HG02571 (cell line): ENCODE measurements around the gene GABRB1.

Experiments
- ATAC-seq: cut with Tn5 transposase; IDR thresholded peaks from one replicate; pipeline ENCODE4 v1.9.1; 2021; ENCODE audit warnings: mild to moderate bottlenecking, moderate library complexity; ENCODE audit not compliant: unreplicated experiment

GABRB1 gene

GRCh38 chr4:47463235-47463956 is 432.0 kb downstream of the GABRB1 start, which contains the start of gene COMMD8:
Gene COMMD8, minus strand, starts transcription at chr4:47463702. Its CDS starts 51 bp downstream, at chr4:47463651.
- peak; percentile 93 for ATAC-seq

- no peak for ATAC-seq
These were observed 433.6 kb downstream of the GABRB1 start for GRCh38 chr4:47465004-47465403.

DNA sequence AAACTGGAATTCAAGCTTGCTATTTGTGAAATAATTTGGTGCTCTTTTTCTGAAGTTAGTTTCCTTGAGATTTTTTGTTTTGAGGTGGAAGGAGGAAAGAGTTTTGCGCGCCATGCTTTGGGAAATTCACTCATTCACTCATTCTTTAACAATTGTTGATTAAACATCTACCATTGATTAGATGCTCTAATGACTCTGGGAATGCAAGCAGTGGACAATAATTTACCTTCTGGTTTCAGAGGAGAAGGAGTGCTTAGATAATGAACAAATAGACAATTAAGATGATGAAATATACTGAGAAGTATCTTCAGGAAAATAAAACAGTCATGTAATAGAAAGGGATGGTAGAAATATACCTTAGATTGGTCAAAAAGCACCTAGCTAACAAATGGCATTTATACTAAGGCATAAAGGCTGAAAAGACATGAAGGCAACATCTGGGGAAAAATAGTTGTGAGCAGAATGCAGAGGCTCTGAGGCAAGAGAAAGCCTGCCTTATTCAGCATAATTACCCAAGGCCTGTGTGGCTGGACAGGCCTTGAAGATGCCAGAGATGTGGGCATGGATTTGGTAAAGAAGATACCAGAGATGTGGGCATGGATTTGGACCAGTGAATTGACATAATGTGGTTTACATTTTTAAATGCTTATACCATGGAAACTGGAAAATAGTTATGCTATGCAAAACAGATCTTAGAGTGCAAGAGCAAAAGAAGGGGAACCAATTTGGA is 434.9 kb downstream of the GABRB1 start:
- ATAC-seq: no peak

- no peak for ATAC-seq
These were observed 437.5 kb downstream of the GABRB1 start for GRCh38 chr4:47468706-47469365.

DNA sequence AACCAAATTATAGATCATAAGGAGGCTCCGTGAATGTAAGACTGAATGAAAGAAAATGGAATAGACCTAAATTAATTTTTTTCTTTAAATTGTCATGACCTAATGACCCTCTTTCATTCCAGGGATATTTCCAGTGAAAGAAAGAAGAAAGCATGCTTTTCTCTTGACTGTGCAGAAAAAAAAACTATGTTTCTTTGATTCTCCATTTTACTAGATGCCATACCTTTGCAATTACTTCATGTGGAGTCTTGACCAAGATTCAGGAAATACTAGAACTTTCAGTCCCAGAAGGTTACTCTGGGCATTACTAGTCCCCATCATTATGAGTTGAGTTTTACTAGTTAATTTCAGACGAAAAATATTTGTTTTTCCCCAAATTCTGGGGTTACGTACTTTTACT is 438.6 kb downstream of the GABRB1 start:
- no peak for ATAC-seq

DNA sequence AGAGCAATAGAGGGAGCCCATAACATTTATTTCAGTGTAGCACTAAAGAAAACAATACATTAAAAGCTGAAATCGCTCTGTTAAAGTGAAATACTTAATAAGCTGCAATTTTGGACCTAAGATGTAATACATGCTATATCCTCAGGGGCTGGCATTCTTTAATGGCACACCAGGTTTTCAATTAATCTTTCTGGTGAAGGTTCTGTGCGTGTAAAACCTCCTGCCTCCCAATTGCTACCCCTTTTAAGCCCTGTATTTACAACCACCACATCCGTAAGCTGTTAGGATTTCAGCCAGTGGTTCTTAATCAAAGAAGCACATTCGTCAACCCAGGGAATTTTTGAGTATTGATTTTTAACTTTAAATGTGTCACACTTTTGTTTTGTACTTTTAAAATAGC is 439.7 kb downstream of the GABRB1 start:
- no peak for ATAC-seq

DNA sequence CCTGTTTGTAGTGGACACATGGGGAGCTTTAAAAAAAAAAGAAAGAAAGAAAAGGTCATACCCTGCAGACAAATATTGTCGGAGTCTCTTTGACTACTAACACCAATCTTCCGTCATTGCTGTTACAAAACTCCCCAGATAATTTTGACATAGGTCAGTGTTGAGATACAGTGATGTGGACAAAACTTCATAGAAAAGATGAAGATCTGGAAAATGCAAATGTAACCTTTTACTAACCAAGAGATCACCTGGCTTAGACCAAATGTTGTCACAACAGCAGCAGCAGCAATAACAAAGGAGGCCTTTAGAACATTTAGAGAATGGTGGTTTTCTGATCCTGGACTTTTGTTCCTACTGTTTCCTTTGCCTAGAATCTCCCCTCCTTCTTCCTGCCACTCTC is 440.2 kb downstream of the GABRB1 start:
- ATAC-seq: no peak

DNA sequence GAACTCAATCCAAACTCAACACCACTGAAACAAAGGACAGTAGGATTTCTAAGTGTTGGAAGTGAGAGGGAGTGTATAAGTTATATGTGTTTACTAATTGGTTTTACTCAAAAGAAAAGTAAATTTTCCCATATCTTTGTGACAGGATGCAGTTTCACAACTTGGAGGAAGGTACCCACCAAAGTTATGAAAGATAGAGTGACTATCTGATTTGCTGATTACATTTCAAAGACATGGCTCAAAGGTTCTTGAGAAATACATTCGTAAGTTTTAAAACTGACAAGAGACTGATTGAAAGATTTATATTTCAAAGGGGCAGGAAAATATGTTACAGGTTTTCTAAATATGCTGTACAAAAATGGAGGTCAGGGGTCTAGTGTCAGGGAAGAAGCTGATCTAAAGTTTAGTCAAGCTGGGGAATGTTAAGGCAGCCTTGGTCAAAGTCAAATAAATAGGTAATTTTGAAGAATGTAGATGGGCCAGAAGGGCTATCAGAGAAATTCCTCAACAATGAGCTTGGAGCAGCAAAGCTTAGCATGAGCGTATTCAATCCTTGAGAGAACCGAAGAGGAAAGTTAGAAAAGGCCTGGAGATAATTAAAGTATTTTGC is 441.9 kb downstream of the GABRB1 start:
- ATAC-seq: no peak

DNA sequence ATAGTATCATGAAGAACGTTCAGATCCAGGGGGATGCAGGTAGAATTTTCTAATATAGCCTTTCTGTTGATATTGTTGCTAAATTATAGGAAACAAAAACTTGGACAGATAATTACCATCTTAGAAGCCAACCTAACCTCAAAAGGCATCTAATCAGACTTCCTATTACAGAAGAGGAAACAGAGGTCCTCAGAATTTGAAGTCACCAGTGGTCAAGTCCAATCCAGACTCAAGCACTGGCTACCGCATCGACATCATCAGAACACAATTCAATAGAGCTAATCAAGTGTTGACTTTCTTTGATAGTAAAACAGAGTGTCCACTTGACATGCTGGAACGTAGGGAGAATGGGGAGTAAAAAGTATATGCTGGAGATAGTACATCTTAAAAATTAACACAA is 443.4 kb downstream of the GABRB1 start:
- no peak for ATAC-seq

- no peak for ATAC-seq
These were observed 444.0 kb downstream of the GABRB1 start for GRCh38 chr4:47475411-47475810.
